ENCODE measurements around the gene PSMD9.

GRCh38 chr12:121873216-121873569 lies 15.4 kb upstream of the PSMD9 start:
- TF ChIP-seq POLR2A (IDR thresholded peaks at IDR 0.05; ENCODE audit: low read length) (no peak), GATA1 (IDR thresholded peaks at IDR 0.05; ENCODE audit: low read depth, low read length) (no peak)

Measured in erythroblast (primary cell).